GM19372 (cell line): ENCODE measurements around the gene BCAS1.
"Not testable (repeated sequence)": the region's sequence is repeated elsewhere in the genome, so short reads cannot be mapped to it uniquely, and the experiment has no call there.

Experiments used
- ATAC-seq: cut with Tn5 transposase; IDR thresholded peaks from one replicate; pipeline ENCODE4 v1.9.1; 2021; ENCODE audit warnings: mild to moderate bottlenecking, low read depth, moderate library complexity; ENCODE audit not compliant: unreplicated experiment

Gene BCAS1

GRCh38 chr20:53932655-53933192 is 137.7 kb downstream of the BCAS1 start:
- ATAC-seq: not testable (repeated sequence)

- no peak for ATAC-seq
Observed at GRCh38 chr20:53931597-53931996, 138.8 kb downstream of the BCAS1 start.

GRCh38 chr20:53930651-53931504 is 139.5 kb downstream of the BCAS1 start:
- ATAC-seq: no peak

- peak; percentile 53 for ATAC-seq
Observed at GRCh38 chr20:53929974-53930650, 140.3 kb downstream of the BCAS1 start.

- no peak for ATAC-seq
Observed at GRCh38 chr20:53929399-53929798, 141.0 kb downstream of the BCAS1 start.

- ATAC-seq: no peak
Observed at GRCh38 chr20:53927990-53928389, 142.4 kb downstream of the BCAS1 start.

GRCh38 chr20:53926428-53927028 is 143.9 kb downstream of the BCAS1 start:
- peak; percentile 51 for ATAC-seq

- ATAC-seq: no peak
Observed at GRCh38 chr20:53925651-53926401, 144.6 kb downstream of the BCAS1 start.

- no peak for ATAC-seq
Observed at GRCh38 chr20:53923566-53924369, 146.6 kb downstream of the BCAS1 start.

GRCh38 chr20:53922901-53923314 is 147.5 kb downstream of the BCAS1 start:
- ATAC-seq: peak; percentile 54

GRCh38 chr20:53921443-53921973 is 148.9 kb downstream of the BCAS1 start:
- ATAC-seq: no peak

- no peak for ATAC-seq
Observed at GRCh38 chr20:53920647-53921245, 149.6 kb downstream of the BCAS1 start.

GRCh38 chr20:53919886-53920285 is 150.5 kb downstream of the BCAS1 start:
- no peak for ATAC-seq

GRCh38 chr20:53918949-53919361 is 151.4 kb downstream of the BCAS1 start:
- ATAC-seq: no peak

GRCh38 chr20:53918020-53918311 is 152.4 kb downstream of the BCAS1 start:
- ATAC-seq: no peak

- ATAC-seq: peak; percentile 61
Observed at GRCh38 chr20:53917145-53918019, 153.0 kb downstream of the BCAS1 start.

- ATAC-seq: no peak
Observed at GRCh38 chr20:53916173-53916512, 154.3 kb downstream of the BCAS1 start.

GRCh38 chr20:53915446-53916172 is 154.8 kb downstream of the BCAS1 start:
- peak; percentile 55 for ATAC-seq
